CD14-positive monocyte (primary cell): ENCODE data around the gene SNCAIP. TPM values are rescaled to one million over a fixed set of nuclear protein-coding genes. Genes with fewer than 3 reads are reported as not detected.

Source experiments
- DNase-seq, 3 donors: peaks; one replicate each; pipeline ENCODE4 v3.0.0-alpha.2; 2011 to 2022
- H2AFZ ChIP-seq: 2 replicates; pipeline ENCODE4 v1.6.0; 2012; ENCODE audit warnings: mild to moderate bottlenecking, low read depth, low read length, inconsistent platforms; ENCODE audit not compliant: insufficient read depth, poor library complexity, severe bottlenecking
- H3K27ac ChIP-seq, 2 donors: 1 replicate in 1 of 2; 2 replicates in 1 of 2; pipeline ENCODE4 v1.5.1; 2012 to 2013; ENCODE audit warnings: low read length in 2 of 2, control low read depth in 1 of 2, inconsistent platforms in 1 of 2, low read depth in 1 of 2, mild to moderate bottlenecking in 1 of 2
- H3K27me3 ChIP-seq, 2 donors: one replicate each; pipeline versions ENCODE4 v1.6.0 to v1.6.1; 2011 to 2013; ENCODE audit warnings: low read length in 2 of 2; ENCODE audit not compliant: control insufficient read depth in 2 of 2, insufficient read depth in 2 of 2
- H3K36me3 ChIP-seq, 2 donors: replicated peaks in 1 of 2; 1 replicate in 1 of 2; 2 replicates in 1 of 2; pipeline versions ENCODE4 v1.5.1 to v1.6.1; 2012 to 2013; ENCODE audit warnings: low read length in 2 of 2, control low read depth in 1 of 2, inconsistent platforms in 1 of 2, mild to moderate bottlenecking in 1 of 2; ENCODE audit not compliant: insufficient read depth in 2 of 2, control insufficient read depth in 1 of 2
- H3K4me1 ChIP-seq, 2 donors: 1 replicate in 1 of 2; 2 replicates in 1 of 2; pipeline versions ENCODE4 v1.5.1 to v1.6.1; 2012 to 2013; ENCODE audit warnings: low read length in 2 of 2, control low read depth in 1 of 2, inconsistent platforms in 1 of 2, mild to moderate bottlenecking in 1 of 2, moderate library complexity in 1 of 2; ENCODE audit not compliant: insufficient read depth in 2 of 2, control insufficient read depth in 1 of 2
- H3K4me2 ChIP-seq: replicated peaks from 2 replicates; pipeline ENCODE3; 2012; ENCODE audit warnings: low read length, moderate library complexity, mild to moderate bottlenecking; ENCODE audit not compliant: poor library complexity, severe bottlenecking; ENCODE audit errors: extremely low read depth
- H3K4me3 ChIP-seq, 3 experiments: fragments of 200-600 bp in 1 of 3; sonication (generic) in 1 of 3; replicated peaks in 1 of 3; 1 replicate in 2 of 3; 2 replicates in 1 of 3; pipeline ENCODE4 v1.5.1; 2011 to 2013; ENCODE audit warnings: low read length in 3 of 3, mild to moderate bottlenecking in 3 of 3, control low read depth in 2 of 3, low read depth in 2 of 3, inconsistent platforms in 1 of 3, moderate library complexity in 1 of 3
- H3K79me2 ChIP-seq: 2 replicates; pipeline ENCODE4 v1.6.0; 2012; ENCODE audit warnings: mild to moderate bottlenecking, control low read depth, inconsistent platforms, low read length, moderate library complexity; ENCODE audit not compliant: insufficient read depth
- H3K9ac ChIP-seq: 2 replicates; pipeline ENCODE4 v1.6.0; 2017; ENCODE audit warnings: low read length, mild to moderate bottlenecking; ENCODE audit not compliant: insufficient read depth, poor library complexity, severe bottlenecking
- H3K9me3 ChIP-seq, 2 donors: replicated peaks in 1 of 2; 1 replicate in 1 of 2; 2 replicates in 1 of 2; pipeline versions ENCODE4 v1.5.1 to v1.6.1; 2012 to 2013; ENCODE audit warnings: low read length in 2 of 2, control low read depth in 1 of 2; ENCODE audit not compliant: control insufficient read depth in 1 of 2, insufficient read depth in 1 of 2
- H4K20me1 ChIP-seq: 2 replicates; pipeline ENCODE4 v1.6.0; 2012; ENCODE audit warnings: mild to moderate bottlenecking, low read length, control low read depth, moderate library complexity; ENCODE audit not compliant: insufficient read depth
- H3K27ac Mint-ChIP-seq, 7 donors: one replicate each; pipeline ENCODE4 v1.8.0; 2020; ENCODE audit warnings: mild to moderate bottlenecking in 7 of 7, mixed read lengths in 7 of 7, moderate library complexity in 6 of 7, inconsistent platforms in 2 of 7
- H3K27me3 Mint-ChIP-seq, 3 donors: one replicate each; pipeline ENCODE4 v1.8.0; 2021 to 2022; ENCODE audit warnings: low read depth in 3 of 3, mild to moderate bottlenecking in 3 of 3, mixed read lengths in 3 of 3, moderate library complexity in 3 of 3, inconsistent platforms in 1 of 3
- H3K36me3 Mint-ChIP-seq, 2 donors: one replicate each; pipeline ENCODE4 v1.8.0; 2020; ENCODE audit warnings: mixed read lengths in 2 of 2, inconsistent platforms in 1 of 2, mild to moderate bottlenecking in 1 of 2
- H3K4me1 Mint-ChIP-seq: one replicate; pipeline ENCODE4 v1.8.0; 2020; ENCODE audit warnings: mild to moderate bottlenecking, mixed read lengths
- H3K4me3 Mint-ChIP-seq, 2 donors: one replicate each; pipeline ENCODE4 v1.8.0; 2020; ENCODE audit warnings: mild to moderate bottlenecking in 2 of 2, mixed read lengths in 2 of 2, moderate library complexity in 1 of 2
- H3K9me3 Mint-ChIP-seq, 7 donors: one replicate each; pipeline ENCODE4 v1.8.0; 2020 to 2022; ENCODE audit warnings: mixed read lengths in 7 of 7, mild to moderate bottlenecking in 6 of 7, moderate library complexity in 6 of 7, inconsistent platforms in 2 of 7
- WGBS: methylation state at CpG from one replicate; pipeline ENCODE4 v1.1.5; 2013; ENCODE audit warnings: missing lambda C conversion rate; ENCODE audit not compliant: insufficient coverage; 5-methylcytosine and 5-hydroxymethylcytosine counted together
- intact Hi-C, 2 donors: fragments of 100-400 bp; cut with micrococcal nuclease; formaldehyde crosslinking; loops; one replicate each; pipeline versions ENCODE4 v1.15.0 to v1.15.1; 2023
- polyA plus RNA-seq, 3 donors: library from polyadenylated mRNA; depleted of rRNA in 1 of 3; unstranded in 2 of 3; stranded (reverse) in 1 of 3; fragments of 300-500 nt in 2 of 3; fragments of >200 nt in 1 of 3; fragmentation: Illumina TruSeq in 2 of 3; gene quantifications; 1 replicate in 2 of 3; 2 replicates in 1 of 3; pipeline ENCODE4 v1.2.3, GENCODE V29; 2012 to 2021
- TF ChIP-seq, protein P1 (sequence below): fragments of 200-600 bp; IDR thresholded peaks from one replicate; pipeline ENCODE4 v1.8.0; 2022; ENCODE audit warnings: antibody characterized with exemption, mild to moderate bottlenecking

Gene SNCAIP
- polyA plus RNA-seq, 3 donors = not detected

DNA sequence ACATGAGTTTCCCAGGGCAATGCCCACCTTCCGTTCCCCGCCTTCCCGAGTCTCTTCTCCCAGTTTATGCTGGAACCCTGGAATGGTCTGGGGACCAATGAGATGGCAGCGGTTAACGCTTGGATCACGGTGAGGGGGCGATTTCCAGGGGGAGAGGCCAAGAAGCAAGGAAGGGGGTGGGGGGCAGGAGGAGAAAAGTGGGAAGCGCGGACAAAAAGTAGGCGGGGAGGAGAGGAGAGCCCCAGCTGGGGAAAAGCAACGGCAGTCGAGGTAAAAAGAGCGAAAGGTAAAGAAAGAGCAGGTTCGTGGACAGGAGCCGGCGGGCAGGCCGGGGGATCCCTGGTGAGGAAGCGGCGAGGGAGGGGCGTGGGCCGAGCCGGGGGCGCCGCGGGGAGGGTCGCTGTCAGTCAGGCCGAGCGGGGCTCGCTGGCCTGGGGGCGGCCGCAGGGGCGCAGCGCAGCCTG, 508 bp upstream of the SNCAIP start:
- Histone ChIP-seq H3K27me3 (peaks cover 53 to 59% of the 10 kb centered on the region in 2 donors), H3K4me2 (no peak overlapping the region), H3K9ac (no peak overlapping the region), H2AFZ (no peak overlapping the region), H4K20me1 (no peaks in the 10 kb centered on the region), H3K36me3 (no peaks in the 10 kb centered on the region), H3K4me1 (peaks cover 0 to 3% of the 10 kb centered on the region in 2 donors), H3K9me3 (peaks cover 0 to 21% of the 10 kb centered on the region in 2 donors), H3K79me2 (no peaks in the 10 kb centered on the region), H3K27ac (no peak overlapping the region), H3K4me3 (no peak overlapping the region)
- Mint-ChIP-seq H3K36me3 (no peaks in the 10 kb centered on the region), H3K27me3 (peaks cover 54 to 58% (median 58%) of the 10 kb centered on the region in 3 donors), H3K9me3 (peaks cover 0 to 17% (median 2%) of the 10 kb centered on the region in 7 donors), H3K27ac (no peak overlapping the region), H3K4me3 (peak overlapping the region in 1 of 2 donors; percentile 86), H3K4me1 (peaks cover 5% of the 10 kb centered on the region)
- TF ChIP-seq, protein P1, sequence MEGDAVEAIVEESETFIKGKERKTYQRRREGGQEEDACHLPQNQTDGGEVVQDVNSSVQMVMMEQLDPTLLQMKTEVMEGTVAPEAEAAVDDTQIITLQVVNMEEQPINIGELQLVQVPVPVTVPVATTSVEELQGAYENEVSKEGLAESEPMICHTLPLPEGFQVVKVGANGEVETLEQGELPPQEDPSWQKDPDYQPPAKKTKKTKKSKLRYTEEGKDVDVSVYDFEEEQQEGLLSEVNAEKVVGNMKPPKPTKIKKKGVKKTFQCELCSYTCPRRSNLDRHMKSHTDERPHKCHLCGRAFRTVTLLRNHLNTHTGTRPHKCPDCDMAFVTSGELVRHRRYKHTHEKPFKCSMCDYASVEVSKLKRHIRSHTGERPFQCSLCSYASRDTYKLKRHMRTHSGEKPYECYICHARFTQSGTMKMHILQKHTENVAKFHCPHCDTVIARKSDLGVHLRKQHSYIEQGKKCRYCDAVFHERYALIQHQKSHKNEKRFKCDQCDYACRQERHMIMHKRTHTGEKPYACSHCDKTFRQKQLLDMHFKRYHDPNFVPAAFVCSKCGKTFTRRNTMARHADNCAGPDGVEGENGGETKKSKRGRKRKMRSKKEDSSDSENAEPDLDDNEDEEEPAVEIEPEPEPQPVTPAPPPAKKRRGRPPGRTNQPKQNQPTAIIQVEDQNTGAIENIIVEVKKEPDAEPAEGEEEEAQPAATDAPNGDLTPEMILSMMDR = no peak
- WGBS = 3% methylated on average over 31 of the region's 33 CpGs
- intact Hi-C loops = no loop called here
- DNase-seq = no peak

- H3K9ac ChIP-seq = no peak overlapping the region
- 4% methylated on average over 12 of the region's 31 CpGs for WGBS
Observed at GRCh38 chr5:122312591-122313406, 762 bp downstream of the SNCAIP start.

More at GRCh38 chr5:122312591-122313406, 762 bp downstream of the SNCAIP start:
- peaks cover 53 to 59% of the 10 kb centered on the region in 2 donors for H3K27me3 ChIP-seq
- H3K79me2 ChIP-seq = no peaks in the 10 kb centered on the region
- DNase-seq = no peak
- H3K4me1 ChIP-seq = peaks cover 0 to 3% of the 10 kb centered on the region in 2 donors
- H3K4me2 ChIP-seq = peak overlapping the region; percentile 41
- Mint-ChIP-seq H3K27ac (no peak overlapping the region), H3K27me3 (peaks cover 54 to 64% (median 56%) of the 10 kb centered on the region in 3 donors), H3K9me3 (peaks cover 0 to 17% (median 0%) of the 10 kb centered on the region in 7 donors), H3K4me3 (peak overlapping the region; percentile 48 to 88), H3K4me1 (peaks cover 5% of the 10 kb centered on the region), H3K36me3 (no peaks in the 10 kb centered on the region)
- no peak overlapping the region for H3K27ac ChIP-seq
- peaks cover 0 to 21% of the 10 kb centered on the region in 2 donors for H3K9me3 ChIP-seq
- H2AFZ ChIP-seq = no peak overlapping the region
- H3K4me3 ChIP-seq = peak overlapping the region in 1 of 3 experiments; percentile 39
- TF ChIP-seq, protein P1 = no peak
- H3K36me3 ChIP-seq = no peaks in the 10 kb centered on the region
- intact Hi-C loops = no loop called here
- no peaks in the 10 kb centered on the region for H4K20me1 ChIP-seq
